GM21737 (cell line): ENCODE results near the gene LITAFD.
"Not testable (repeated sequence)": the region's sequence is repeated elsewhere in the genome, so short reads cannot be mapped to it uniquely, and the experiment has no call there.

Source experiments
- ATAC-seq: cut with Tn5 transposase; IDR thresholded peaks from one replicate; pipeline ENCODE4 v1.9.1; 2021; ENCODE audit warnings: mild to moderate bottlenecking, moderate library complexity; ENCODE audit not compliant: unreplicated experiment

The LITAFD gene

DNA sequence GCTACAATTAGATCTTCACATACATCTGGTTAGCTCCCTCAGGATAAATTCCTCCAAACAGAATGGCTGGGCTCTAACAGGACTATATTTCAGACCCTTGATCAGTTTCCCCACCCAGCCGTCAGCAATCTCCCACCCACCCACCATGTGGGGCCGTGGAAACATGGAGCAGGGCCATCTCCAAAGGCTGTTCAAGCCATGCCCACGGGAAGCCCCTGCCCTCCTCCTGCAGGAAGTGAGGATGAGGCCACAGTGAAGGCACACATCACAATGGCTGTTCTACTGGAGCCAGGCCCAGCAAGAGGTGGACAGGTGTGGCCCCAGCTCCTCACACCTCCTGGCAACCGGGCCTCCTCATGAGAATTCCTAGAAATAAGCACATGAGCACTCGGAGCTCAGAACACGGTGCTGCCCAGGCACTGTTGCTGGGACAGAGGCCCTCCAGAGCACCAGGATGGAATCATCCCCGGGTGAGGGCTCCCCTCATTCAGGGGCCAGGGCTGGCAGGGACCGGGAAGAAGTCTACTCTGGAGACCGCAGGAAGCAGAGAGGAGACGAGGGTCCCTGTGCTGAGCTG, at the start of gene LITAFD:
Gene LITAFD, plus strand, starts transcription at position 311 of the 577 bp plus-strand sequence. CDS start 2,005 bp downstream, outside the sequence.
- no peak for ATAC-seq

DNA sequence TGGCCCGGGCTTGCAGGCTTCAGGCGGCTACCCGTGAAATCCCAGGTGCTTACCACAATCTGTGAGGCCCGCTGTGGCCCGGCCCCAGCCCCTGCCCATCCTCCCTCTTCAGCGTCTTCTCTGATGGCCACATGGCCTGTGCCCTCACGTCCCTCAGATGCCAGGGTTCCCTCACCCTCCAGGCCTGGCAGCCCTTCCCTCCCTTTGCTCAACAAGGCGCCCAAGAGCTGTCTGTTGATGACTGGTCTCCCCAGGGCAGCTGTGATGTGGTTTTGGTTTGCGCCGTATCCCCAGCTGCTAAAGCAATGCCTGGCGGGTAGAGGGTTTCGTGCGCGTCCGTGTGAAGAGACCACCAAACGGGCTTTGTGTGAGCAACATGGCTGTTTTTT, 49.4 kb upstream of the LITAFD start:
- ATAC-seq: no peak

DNA sequence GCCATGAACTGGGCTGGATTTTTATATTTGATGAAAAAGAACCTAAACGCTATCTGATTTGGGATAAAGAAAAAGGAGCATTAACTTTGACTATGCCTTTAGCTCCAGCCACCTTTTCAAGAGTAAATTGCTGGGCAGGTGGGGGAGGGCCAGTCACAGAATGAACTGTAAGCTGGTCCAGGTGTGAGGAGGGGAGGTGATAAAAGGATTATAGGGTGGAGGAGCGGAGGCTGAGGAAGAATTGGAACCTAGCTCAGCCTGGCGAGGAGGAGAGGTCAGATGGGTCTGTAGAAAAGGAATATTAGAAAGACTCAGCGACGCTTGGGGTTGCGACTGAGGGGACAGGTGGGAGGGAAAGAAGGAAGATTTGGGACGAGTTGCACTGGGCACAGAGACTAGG, 45.4 kb upstream of the LITAFD start:
- ATAC-seq: not testable (repeated sequence)

DNA sequence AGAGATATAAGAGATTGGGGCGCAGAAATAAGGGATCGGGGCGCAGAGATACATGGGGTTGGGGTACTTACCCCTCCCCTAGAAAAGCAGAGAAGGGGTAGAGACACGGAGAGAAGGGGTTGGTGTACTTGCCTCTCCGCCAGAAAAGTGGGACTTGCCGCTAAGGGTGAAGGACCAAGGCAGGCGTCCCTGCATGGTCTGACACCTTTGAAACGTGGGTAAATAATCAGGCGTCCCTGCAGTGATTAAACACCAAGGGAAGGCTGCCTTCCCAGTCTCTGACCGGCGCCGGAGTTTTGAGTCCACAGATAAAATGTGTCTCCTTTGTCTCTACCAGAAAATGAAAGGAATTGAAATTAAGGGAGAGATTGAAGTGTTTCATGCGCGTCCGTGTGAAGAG, 44.6 kb upstream of the LITAFD start:
- not testable (repeated sequence) for ATAC-seq

DNA sequence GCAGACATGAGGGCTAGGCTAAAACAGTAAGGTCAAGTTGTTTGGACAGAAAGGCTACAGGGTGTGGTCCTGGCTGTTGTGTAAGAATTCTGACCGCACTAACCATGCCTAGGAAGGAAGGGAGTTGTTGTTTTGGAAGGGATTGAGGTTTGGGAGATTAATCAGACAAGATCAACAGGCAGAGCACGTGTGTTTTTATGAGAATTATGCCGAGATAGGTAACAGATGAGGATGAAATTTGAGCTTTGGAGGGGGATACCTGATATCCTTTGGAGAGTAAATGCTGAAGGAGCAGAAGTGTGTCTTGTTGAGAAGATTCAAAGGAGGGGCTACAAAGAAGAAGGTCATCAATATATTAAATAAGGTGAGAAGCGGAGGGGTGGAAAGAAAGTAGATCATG, 40.1 kb upstream of the LITAFD start:
- ATAC-seq: not testable (repeated sequence)

DNA sequence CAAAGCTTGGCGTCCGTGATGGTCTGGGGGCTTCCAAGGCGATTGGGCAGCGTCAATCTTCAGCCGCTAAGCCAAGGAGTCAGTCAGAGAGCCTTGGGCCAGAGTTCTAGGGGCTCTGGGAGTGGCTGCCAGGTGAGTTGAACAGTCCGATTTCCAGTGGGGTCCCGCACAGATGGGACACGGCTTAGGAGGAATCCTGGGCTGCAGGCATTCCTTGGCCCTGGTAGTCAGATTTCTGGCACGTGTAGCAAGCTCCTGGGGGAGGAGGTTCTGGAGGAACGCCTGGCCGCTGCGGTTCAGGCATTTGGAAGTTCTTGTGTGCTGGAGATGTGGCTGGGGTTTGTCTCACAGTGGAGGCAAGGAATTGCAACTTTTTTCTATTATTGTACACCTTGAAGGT, 38.9 kb upstream of the LITAFD start:
- ATAC-seq: not testable (repeated sequence)

DNA sequence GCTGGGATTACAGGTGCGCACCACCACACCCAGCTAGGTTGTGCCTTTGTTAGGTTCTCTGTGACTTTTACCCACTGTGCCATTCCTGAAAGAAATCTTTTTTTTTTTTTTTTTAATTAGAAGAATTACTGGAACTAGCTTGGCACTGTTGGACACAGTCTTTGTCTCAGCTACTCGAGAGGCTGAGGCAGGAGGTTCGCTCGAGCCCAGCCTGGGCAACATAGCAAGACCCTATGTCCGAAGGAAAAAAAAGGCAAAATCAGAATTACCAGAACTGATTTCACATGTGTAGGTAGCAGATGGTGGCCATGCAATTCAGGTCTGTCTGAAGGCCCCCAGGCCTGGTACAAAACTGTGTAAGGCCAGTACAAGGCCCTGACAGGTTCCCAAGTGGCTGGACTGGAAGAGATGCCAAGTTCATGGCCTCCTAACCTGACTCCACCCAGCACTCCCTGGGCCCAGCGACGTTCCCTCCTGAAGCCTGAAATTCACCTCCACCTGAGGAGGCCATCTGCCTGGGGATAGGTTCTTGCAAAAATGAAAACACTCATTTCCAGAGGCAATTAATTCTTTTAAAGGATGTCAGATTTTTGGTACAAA, 36.4 kb upstream of the LITAFD start:
- no peak for ATAC-seq

DNA sequence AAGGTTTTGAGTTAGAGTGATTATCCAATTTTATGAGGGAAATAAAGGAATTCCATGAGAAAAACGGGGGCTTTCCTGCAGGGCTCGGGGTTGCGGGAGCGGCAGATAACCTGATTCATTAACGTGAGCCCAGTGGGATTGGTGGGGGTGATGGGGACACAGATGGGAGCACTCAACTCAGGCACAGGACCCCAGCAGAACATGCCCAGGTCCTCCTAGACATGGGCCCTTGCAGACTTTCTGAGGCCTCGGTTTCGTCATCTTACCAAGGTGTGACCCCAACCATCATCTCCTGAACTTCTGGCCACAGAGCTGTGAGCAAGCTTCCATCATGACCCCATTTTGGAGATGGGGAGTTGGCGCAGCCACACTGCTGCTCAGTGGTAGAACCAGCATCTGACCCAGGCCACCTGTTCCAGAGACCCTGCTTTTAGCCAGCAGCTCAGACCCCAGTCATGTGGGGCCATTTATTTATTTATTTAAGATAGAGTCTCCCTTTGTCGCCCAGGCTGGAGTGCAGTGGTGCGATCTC, 35.7 kb upstream of the LITAFD start:
- no peak for ATAC-seq

DNA sequence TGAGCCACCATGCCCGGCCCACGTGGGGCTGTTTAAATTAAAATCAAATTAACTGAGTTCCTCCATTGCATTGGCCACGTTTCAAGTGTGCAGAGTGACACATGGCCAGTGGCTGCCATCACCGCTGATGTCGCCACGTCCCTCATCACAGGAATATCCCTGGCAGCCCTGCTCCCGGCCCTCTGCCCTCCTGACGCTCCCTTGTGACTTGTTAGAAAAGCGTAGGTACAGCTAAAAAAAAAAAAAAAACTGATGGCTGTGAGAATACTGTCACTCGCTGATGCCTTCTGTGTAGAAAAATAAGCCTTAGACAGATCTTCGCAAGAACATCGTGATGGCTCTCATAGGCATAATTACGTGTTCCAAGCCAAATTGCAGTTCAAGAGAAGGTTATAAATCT, 35.0 kb upstream of the LITAFD start:
- no peak for ATAC-seq

DNA sequence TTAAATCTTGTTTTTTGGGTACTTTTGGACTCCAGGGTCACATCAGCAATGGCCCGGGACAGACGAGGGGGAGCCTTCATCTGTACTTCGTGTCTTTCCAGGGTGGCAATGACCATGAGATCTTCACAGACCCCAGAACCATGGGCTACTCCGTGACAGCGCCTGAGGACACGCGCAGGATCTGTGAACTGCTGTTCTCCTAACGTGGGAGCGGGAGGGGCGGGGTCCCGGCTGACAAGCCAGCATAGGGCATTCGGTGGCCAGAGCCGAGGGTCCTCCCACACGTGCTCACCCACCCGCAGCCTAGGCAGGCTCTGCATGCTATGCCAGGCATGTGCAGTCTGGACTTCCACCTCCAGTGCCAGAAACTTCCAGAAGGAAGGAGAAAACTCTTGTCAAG, 34.5 kb upstream of the LITAFD start:
- no peak for ATAC-seq

DNA sequence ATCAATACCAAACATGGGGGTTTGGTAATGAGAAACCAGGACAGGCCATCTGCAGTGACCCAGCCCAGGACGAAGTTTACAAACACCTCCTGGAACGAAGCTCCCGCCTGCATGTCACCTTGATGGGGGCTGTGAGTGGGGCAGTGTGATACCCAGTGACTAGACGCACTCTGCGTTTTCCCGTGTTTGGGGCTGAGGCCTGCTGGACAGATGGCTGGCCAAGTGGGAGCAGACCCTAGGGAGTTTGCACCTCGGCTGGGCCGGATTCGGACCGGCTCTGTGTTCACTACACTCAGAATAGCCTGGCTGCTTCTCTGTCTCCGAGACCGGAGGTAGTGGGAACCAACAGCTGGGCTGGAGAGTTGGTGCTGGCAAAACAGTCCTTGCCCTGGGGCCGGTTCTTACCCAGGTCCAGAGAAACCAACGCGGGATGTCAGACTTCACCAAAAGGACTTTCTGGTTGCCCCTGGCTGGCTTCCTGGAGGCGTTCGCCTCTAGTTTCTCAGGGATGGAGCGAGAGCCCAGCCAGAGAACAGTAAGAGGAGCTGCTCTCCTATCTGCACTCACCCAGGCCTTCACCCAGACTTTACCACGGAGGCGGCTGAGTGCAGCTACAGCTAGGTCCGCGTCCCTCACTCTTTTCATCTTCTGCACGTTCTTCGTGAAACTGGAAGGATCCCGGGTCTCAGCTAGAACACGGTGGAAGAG, 33.8 kb upstream of the LITAFD start:
- ATAC-seq: no peak

DNA sequence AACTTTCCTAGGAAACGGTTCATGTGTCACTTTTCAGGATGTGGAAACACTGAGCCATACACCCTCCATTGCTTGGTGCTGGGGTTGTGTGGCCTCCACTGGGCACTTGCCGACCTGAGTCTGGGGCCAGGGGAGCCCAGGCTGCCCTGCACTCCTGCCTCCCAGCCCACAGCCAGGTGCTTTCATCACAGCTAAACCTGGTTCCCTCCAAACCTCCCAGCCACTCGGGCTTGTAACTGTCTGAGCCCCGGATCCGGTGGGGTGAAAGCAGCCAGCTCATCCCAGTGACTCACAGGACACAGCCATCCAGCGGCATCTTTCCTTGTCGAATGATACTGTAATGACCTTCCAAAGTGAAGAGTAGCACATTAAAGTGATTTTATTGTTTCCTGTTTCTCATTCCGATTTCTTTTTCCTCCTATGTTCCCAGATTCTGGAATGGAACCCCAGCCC, 33.2 kb upstream of the LITAFD start:
- ATAC-seq: no peak

DNA sequence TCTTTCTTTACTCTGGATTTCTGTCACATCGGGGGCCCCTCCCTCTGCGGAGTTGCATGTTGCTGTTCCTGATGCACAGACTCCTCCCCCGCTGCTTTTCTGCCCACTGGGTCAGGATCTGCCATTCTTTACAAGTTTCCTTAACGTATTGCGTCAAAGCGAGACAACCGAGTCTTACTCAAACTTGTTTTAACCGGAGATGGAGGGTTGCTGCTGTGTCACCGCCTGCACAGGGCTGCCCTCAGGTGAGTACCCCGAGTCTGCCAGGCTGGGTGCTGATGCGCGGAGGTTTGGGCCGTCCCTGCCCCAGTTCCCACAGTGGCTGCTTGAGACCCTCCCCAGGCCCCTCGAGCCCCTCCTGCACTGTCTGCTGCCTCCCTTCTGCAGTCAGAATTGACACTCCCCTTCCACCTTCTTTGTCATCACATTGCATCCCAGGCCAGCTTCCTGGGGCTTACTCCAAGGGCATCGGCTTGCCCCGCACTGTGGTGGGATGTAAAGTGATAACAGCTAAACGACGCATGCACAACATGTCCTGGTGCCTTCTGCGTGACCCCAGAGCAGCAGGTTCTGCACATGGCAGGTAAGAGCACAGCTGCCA, 32.6 kb upstream of the LITAFD start:
- ATAC-seq: no peak

DNA sequence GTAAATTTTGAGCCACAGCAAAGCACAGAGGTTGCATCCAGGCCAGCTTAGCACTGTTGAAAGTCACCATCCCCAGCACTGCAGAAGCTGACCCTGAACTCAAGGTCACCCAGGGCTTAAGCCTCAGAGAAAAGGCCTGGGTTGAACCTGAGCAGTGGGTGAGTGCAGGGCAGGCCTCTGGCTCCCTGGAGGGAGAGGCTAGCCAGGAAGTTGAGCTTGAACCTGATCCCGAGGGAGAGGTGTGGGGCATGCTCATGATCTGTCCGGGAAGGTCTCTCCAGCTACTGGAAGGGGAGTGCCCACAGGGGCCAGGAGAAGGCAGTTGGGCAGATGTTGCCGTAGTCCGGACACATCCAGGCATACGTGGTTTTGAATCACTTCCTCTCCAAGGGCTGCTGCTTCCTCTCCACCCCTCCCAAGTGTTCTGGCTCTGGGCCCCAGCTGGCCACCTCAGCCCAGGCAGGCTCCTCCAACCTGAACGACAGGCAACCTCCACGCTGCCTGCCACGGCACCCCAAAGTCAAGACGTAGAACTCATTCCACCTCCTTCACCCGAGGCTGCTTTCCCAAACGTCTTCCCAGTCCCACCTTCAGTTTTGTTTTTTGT, 31.8 kb upstream of the LITAFD start:
- no peak for ATAC-seq

DNA sequence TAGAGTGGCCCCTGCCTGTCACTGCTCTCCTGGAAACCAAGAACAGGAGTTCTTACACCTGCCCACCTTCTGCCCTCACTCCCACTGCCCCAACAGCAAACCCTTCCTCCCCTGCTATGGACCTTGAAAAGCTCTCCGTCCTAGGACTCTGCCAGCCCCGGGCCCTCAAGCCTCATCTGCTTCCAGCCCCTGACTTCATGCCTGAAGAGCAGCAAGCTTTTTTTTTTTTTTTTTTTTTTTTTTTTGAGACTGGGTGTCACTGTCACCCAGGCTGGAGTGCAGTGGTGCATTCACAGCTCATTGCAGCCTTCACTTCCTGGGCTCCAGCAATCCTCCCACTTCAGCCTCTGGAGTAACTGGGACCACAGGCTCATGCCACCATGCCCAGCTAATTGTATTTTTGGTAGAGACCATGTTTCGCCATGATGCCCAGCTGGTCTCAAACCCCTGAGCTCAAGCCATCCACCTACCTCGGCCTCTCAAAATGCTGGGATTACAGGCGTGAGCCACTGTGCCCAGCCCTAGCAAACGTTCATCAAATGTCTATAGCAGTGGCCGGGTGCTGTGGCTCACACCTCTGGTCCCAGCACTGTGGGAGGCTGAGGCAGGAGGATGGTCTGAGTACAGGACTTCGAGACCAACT, 30.3 kb upstream of the LITAFD start:
- no peak for ATAC-seq

DNA sequence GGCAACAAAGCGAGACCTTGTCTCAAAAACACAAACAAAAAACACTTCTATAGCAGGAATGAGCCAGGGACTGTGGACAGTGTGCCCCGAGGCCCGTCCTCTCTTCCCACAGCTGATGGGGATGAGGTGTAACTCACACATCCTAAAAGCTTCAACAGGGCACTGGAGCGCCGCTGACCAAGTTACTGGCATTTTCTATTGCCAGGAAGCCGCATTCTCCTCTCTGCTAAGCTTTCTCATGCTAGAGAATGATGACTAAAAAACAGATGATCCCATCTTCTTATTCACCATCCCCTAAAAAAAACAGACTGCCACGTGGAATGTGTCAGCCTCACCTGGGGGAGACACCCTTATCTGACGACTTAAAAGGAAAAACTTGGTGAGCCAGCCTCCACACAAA, 29.6 kb upstream of the LITAFD start:
- no peak for ATAC-seq

DNA sequence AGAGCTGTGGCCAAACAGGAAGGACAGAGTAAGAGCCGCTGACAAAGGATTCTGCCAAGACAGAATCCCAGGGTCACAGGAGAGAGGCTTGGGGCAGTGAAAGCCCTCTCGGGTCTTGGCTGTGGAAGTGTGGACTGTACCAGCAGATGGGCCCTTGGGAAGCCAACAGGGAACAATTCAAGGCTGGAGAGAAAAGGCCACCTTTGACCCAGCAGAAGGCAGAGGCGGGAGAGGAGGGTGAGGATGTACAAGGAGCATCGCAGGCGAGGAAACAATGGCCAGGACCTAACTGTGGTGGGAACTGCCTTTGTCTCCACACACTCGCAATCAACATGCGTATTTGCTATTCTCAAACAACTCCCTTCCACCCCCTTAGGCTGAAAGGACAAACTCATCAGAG, 29.0 kb upstream of the LITAFD start:
- ATAC-seq: no peak

DNA sequence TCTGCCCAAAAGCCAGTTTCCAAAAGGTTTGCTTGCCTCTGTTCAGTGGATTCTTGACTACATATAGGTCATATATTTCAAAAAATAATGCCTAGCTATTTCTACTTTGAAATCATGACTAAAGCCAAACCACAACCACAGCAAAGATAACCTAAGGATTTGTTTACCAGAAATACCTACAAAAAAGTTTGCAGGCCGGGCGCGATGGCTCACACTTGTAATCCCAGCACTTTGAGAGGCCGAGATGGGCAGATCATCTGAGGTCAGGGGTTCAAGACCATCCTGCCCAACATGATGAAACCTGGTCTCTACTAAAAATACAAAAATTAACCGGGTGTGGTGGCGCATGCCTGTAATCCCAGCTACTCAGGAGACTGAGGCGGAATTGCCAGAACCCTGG, 28.5 kb upstream of the LITAFD start:
- no peak for ATAC-seq

DNA sequence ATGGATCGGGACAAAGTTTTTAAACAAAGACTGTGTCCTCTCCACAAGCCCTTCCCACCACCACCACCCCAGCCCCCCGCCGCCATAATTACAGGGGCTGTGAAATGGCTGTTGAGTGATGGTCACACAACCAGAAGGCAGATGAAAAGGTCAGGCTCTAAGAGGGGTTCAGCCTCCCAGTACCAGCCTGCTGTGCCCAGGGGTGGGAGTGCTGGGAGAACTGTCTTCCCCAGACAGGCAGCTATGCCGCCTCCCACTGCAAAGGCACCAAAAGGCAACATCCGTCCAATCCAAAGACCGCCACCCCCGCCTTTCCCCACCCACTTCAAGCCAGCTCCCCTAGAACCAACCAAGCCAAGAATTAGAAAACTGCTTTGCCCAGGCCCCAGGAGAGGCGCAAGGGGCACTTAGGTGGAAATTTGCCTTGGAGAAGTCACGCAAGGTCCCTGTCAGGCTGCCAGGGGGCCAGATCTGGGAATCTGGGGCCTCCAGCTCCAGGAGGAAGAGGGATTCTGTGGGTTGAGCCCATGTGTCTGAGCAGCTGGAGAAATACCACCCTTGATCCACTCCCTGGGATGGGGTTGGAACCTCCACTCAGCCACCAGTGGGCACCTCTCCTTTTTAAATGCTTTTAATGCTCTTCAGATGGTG, 27.7 kb upstream of the LITAFD start:
- no peak for ATAC-seq

DNA sequence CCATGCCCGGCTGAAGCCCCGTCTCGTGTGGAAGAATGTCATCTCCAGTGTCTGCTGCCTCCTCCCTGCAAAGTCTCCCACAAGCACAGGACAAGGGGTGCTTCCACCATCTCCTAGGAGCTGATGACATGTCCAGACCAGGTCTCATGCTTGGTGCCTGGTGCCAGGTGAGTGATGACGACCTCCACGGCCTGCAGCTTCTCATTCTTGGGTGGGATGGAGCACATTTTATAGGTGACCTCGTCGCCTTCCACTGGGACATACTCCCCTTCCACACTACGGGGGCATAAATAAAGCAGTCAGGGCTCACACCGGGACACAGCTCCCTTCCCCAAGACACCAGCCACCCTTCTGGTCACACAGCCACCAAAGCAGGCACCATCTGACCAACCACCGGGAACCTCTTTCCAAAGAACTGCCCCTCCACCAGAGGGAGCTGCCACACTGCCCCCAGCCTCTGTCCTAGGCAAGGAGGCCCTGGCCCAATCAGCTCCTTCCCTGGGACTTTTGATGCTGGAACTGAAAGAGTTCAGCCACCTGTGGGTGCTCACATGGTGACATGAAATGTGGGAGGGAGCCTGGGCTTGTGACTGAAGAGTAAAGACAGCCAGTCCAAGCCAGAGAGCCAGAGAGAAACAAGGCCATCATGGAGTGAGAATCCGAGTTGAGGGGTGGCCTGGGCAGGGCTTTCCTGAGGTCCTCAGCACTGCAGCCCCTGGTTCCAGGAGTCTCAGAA, 26.9 kb upstream of the LITAFD start:
- ATAC-seq: no peak
